Purkinje cell (primary cell): ENCODE data around the gene CLDN24. TPM values are rescaled to one million over a fixed set of nuclear protein-coding genes. Genes with fewer than 3 reads are reported as not detected.

ENCODE experiments used
- polyA plus RNA-seq: library from polyadenylated mRNA; unstranded; fragments of >200 nt; fragmentation: Nextera tagmentation; gene quantifications from 2 replicates; pipeline ENCODE4 v1.2.1, GENCODE V29; 2014

Gene CLDN24
- polyA plus RNA-seq: not detected in 2 replicates

DNA sequence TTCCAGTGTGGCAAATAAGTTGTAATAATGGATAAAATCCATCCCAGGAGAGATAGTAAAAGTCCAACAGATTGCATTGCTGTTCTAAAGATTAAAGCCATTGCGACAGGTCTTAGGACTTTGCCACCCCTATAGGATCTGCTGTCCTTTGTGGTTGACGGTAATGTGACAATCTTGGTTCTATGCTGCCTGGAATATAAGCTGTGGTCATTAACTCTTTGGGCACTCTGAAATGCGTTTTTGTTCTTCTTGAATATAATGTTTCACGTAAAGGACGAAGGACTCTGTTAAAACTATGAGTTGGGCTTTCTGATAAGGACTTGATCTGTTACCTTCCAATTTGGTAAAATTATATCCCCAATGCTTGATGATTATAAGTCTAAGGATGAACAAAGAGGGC lies at the start of gene CLDN24:
TSS of gene CLDN24 (minus strand) at position 101 of the 400 bp plus-strand sequence. CDS start at position 101, 0 bp downstream.

DNA sequence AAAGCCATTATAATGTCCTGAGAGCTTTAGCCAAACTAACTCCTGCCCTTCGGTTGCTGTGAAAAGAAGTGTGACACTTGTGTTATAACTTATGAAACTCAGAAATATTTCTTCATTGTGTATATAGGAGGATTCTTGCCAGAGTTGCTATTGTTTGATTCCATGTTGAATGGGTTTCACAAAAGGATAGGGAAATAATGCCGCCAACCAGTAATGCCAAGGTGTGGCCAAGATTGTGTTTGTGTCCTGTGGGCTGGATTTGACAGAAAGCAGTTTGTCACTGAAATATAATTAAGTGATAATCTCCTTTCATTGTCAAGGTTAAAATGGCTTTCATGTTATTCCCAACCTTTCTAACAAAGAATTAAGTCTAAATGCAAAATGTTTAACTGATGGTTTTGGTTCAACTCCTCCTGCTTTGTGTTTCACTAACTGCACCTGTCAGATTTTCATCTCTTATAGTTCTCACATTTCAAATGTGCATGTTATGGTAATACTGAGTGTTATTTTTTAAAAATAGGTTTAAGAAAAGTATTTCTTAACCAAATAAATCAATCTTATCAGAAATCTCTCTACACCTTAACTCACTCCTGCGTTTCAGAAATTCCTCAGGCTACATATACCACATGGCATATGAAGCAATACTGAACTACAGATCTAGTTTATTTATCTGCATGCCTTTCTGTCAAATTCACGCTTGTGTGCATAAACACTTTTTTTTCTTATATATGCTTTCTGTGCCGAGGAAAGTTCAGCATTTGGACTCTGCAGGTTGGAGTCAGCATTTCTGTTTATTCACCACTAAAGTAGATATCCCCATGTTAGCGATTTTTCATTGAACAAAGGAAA lies 1.8 kb downstream of the CLDN24 start, which contains the start of gene CLDN22:
TSS of gene CLDN22 (minus strand) at position 66 of the 849 bp plus-strand sequence. CDS start at position 8, 58 bp downstream.

Other genes starting within 250 kb of the CLDN24 start
- gene WWC2, start 223.2 kb downstream of the CLDN24 start, polyA plus RNA-seq: 10.1 and 10.5 TPM in 2 replicates
- gene CLDN22, start 2.1 kb downstream of the CLDN24 start, polyA plus RNA-seq: 0.34 and 0.97 TPM in 2 replicates
- 11.0 and 12.1 TPM in 2 replicates for gene CDKN2AIP, start 122.2 kb upstream of the CLDN24 start, polyA plus RNA-seq
- gene ING2, start 182.6 kb upstream of the CLDN24 start, polyA plus RNA-seq: 10.5 and 10.9 TPM in 2 replicates